GM21723 (cell line): ENCODE data around the gene GAS5.
A peak's percentile ranks its signal among the peaks of the same experiment; 100 is the strongest.
"Not testable (repeated sequence)": the region's sequence is repeated elsewhere in the genome, so short reads cannot be mapped to it uniquely, and the experiment has no call there.

Experiments used
- ATAC-seq: cut with Tn5 transposase; IDR thresholded peaks from one replicate; pipeline ENCODE4 v1.9.1; 2021; ENCODE audit warnings: mild to moderate bottlenecking, moderate library complexity; ENCODE audit not compliant: unreplicated experiment

GAS5 gene

GRCh38 chr1:173870252-173871075, 2.7 kb upstream of the GAS5 start:
- ATAC-seq: no peak

DNA sequence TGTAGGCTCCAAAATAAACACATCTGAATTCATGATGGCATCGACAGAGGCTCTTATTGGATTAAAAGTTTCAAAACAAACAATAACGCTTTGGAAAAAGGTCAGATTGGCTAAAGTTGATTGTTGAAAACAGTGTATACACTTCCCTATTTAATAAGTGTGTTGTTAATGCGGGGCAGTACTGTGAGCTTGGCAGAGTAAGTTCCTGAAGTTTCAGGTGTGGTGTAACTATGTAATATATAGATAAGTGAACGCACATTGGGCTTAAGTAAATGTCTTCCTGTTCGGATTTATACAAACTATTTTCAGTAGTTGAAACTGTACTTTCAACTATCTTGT, 1.2 kb upstream of the GAS5 start:
- no peak for ATAC-seq

DNA sequence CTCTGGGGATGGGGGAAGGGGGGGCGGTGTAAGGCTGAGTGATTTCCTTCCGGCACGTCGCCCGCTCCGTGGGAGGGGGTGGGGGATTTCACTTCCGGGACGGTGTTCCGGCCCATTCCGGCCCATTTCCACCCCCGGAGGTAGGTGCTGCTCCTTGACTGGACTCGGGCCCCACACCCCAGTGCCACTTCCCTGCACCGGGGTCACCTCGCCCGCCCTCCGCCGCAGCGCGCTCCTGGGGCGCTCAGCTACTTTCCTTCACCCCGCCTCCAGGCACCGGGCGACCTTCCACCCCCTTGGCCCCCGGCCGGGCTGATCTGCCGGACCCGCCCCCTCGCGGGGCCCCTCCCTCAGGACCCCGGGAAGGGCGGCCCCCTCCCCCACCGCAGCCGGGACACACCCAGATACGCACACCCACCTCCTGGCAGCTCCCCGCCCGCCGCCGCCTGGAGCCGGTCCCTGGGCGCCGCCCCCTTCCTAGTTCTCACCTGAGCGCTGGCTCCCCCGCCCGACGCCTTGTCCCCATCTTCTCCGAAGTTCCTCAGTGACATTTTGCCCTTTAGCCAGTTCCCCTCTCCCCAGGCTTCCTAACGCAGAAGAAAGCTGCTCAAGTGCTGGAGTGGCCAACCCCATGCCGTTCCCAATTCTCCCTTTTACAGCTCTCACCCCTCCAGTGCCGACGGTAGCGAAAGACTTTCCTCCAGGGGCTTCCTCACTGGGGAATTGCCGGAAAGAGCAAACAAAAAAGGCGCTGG, 654 bp upstream of the GAS5 start, which contains the start of gene ZBTB37:
TSS of gene ZBTB37 (plus strand) at position 115 of the 755 bp plus-strand sequence. CDS start 1,846 bp downstream, outside the sequence.
- peak; percentile 61 for ATAC-seq

GRCh38 chr1:173867141-173867752, 542 bp downstream of the GAS5 start:
- no peak for ATAC-seq

- no peak for ATAC-seq
These were observed 1.2 kb downstream of the GAS5 start for GRCh38 chr1:173866413-173867115.

DNA sequence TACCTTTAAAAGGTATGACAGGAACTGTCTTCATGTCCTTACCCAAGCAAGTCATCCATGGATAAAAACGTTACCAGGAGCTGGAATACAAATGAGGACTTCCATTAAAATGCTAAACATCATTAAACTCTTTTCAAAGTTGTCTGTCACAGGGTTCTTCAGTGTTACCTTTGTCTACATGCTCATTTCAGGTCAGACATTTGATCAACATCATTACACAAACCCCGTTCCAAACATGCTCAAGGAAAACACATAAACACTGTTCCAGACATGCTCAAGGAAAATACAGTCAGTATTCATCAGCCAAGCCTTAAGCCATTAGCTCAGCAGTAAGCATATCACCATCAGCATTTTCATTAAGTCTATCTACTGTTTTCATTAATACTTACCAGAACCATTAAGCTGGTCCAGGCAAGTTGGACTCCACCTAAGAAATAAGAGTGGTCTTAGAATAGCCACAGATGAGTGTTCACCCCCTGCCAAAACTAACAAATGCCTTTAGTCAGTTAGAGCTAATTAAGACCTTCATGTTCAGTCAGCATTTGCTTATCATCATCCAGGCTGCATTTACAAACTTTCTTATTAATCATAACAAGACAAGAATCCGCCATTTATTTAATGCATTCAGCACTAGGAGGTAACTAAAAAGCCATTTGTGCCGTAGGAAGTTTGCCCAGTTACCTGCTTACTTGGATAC, 2.2 kb downstream of the GAS5 start:
- no peak for ATAC-seq

- no peak for ATAC-seq
These were observed 3.5 kb downstream of the GAS5 start for GRCh38 chr1:173864179-173864867.

GRCh38 chr1:173863224-173864161, 4.3 kb downstream of the GAS5 start:
- ATAC-seq: no peak

GRCh38 chr1:173862769-173863223, 5.0 kb downstream of the GAS5 start:
- no peak for ATAC-seq

DNA sequence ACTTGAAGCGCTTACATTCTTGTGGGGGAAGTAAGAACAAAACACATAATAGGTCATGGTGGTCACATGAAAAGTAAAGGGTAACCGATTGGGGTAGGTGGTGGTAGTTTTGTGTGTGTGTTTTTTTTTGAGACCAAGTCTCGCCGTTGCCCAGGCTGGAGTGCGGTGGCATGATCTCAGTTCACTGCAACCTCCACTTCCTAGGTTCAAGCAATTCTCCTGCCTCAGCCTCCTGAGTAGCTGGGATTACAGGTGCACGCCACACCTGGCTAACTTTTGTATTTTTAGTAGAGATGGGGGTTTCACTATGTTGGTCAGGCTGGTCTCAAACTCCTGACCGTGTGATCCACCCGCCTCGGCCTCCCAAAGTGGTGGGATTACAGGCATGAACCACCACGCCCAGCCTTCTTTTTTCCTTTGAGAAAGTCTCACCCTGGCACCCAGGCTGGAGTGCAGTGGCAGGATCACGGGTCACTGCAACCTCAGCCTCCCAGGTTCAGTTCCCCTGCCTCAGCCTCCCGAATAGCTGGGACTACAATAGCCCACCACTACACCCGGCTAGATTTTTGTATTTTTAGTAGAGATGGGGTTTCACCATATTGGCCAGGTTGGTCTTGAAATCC, 5.5 kb downstream of the GAS5 start:
- not testable (repeated sequence) for ATAC-seq

DNA sequence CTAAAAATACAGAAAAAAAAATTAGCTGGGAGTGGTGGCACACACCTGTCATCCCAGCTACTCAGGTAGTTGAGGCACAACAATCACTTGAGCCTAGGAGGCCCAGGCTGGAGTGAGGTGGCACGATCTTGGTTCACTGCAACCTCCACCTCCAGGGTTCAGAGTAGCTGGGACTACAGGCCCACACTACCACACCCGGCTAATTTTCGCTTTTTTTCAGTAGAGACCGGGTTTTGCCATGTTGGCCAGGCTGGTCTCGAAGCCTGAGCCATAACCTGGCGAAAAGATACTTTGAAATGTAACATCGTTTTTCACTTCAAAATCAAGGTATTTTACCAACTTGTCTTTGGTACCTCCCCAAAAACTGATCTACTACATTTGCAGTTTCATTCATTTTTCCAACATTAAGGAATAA, 6.1 kb downstream of the GAS5 start:
- no peak for ATAC-seq

GRCh38 chr1:173860065-173860464, 7.7 kb downstream of the GAS5 start:
- no peak for ATAC-seq

GRCh38 chr1:173859547-173859946, 8.2 kb downstream of the GAS5 start:
- not testable (repeated sequence) for ATAC-seq

DNA sequence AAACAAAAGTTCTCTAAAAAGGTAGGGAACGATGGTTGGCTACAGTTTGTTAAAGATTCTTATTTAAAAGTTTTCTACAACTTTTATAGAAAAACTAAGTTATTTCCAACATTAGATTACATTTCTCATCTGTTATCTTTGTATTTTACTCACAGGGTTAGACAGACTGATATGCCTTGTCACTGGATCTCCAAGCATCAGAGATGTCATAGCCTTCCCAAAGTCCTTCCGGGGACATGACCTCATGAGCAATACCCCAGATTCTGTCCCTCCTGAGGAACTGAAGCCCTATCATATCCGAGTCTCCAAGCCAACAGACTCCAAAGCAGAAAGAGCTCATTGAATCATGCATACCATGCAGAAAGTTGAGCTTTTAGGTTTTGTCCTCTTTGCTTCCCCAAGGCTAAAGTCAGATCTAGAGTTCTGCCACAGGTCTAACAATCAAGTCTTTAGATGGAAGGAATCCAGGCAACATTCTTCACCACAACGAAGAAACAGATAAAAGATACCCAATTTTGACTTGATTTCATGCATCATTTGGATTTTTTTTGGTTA, 10.3 kb downstream of the GAS5 start:
- ATAC-seq: no peak

DNA sequence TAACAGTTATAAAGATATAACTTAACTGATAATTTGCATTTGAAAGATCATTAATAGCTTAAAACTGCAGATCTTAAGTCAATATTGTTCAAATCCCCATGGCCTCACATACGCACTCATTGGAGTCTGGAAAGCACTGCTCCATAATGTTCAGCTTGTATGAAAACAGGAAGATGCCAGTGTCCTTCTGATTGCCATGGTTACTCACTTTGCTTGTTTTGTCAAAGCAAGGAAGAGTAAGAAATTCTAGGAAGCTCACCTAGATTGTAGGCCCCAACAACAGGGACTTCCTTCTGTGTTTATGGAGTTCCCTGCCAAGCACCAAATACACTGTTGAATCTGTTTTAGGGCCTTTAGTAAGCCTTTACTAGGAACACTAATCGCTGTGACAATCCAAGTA, 10.9 kb downstream of the GAS5 start:
- ATAC-seq: no peak

GRCh38 chr1:173856014-173856413, 11.8 kb downstream of the GAS5 start:
- no peak for ATAC-seq

DNA sequence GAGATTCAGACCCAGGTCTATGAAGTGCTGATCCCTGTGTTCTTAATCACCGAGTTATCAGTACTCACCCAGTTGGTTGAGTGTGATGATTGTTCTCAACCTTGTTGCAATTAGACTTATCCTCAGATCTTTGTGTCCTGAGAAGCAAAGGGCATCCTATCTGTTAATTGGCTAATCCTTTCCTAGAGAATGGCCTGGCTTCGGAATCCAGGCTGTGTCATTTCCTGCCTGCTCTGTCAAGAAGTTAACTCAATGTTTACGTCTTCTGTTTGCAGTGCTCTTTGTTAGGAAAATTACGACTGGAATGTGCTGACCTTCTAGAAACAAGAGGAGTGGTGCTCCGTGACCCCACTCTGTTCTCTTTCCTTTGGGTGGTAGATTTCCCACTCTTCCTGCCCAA, 14.7 kb downstream of the GAS5 start:
- no peak for ATAC-seq

DNA sequence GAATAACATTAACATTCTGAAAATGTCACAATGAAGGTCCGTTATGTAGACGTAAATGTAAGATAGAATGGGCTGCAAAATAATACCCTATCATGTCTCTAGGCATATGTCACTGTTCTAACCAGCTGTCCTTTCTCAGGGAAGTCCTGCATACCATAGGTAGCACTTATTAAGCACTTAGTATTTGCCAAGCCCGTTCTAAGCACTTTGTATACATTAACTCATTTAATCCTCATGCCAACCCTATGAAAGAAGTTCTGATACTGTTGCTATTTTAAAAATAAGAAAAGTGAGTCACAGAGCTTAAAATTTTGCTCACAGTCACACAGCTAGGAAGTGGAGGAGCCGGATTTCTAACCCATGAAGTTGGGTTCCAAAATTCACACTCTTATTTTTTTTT, 15.7 kb downstream of the GAS5 start:
- no peak for ATAC-seq
